Measurements from ENCODE around the gene PPL. TPM values are rescaled to one million over a fixed set of nuclear protein-coding genes. Genes with fewer than 3 reads are reported as not detected.
"Not testable (repeated sequence)": the region's sequence is repeated elsewhere in the genome, so short reads cannot be mapped to it uniquely, and the experiment has no call there.

PPL gene
- total RNA-seq, 2 experiments from 2014 or later: 0.07 TPM; not detected in 1

- Mint-ChIP-seq H3K27ac (no peak overlapping the region), H3K4me3 (no peak overlapping the region), H3K27me3 (ENCODE audit: low read depth) (no peaks in the 10 kb centered on the region), H3K4me1 (ENCODE audit: low read depth) (no peaks in the 10 kb centered on the region), H3K9me3 (no peaks in the 10 kb centered on the region), H3K36me3 (ENCODE audit: low read depth) (no peaks in the 10 kb centered on the region)
- DNase-seq: no peak
- CTCF ChIA-PET: interaction anchor here (0.5 kb wide), 1 partner anchor 530 kb away, joined by 3 read pairs; no protein-coding TSS in a partner anchor
- intact Hi-C loops (cut with micrococcal nuclease): no loop called here
Measured at GRCh38 chr16:4909825-4910224, 27.1 kb downstream of the PPL start.

GRCh38 chr16:4908854-4909401, 28.0 kb downstream of the PPL start:
- no peak for DNase-seq
- no peak overlapping the region for H3K4me3 Mint-ChIP-seq
- intact Hi-C loops (cut with micrococcal nuclease): no loop called here
- no peaks in the 10 kb centered on the region for H3K9me3 Mint-ChIP-seq
- CTCF ChIA-PET: no interaction called here
- H3K27ac Mint-ChIP-seq: no peak overlapping the region
- H3K36me3 Mint-ChIP-seq (ENCODE audit: low read depth): no peaks in the 10 kb centered on the region
- no peaks in the 10 kb centered on the region for H3K4me1 Mint-ChIP-seq (ENCODE audit: low read depth)
- H3K27me3 Mint-ChIP-seq (ENCODE audit: low read depth): peaks cover 4% of the 10 kb centered on the region

- intact Hi-C loops (cut with micrococcal nuclease): no loop called here
- H3K36me3 Mint-ChIP-seq (ENCODE audit: low read depth): no peaks in the 10 kb centered on the region
- peaks cover 6% of the 10 kb centered on the region for H3K27me3 Mint-ChIP-seq (ENCODE audit: low read depth)
- H3K4me3 Mint-ChIP-seq: no peak overlapping the region
- H3K27ac Mint-ChIP-seq: no peak overlapping the region
- CTCF ChIA-PET: no interaction called here
- no peaks in the 10 kb centered on the region for H3K4me1 Mint-ChIP-seq (ENCODE audit: low read depth)
- DNase-seq: no peak
- H3K9me3 Mint-ChIP-seq: no peaks in the 10 kb centered on the region
Measured at GRCh38 chr16:4904942-4905615, 31.9 kb downstream of the PPL start.

GRCh38 chr16:4904108-4904941, 32.6 kb downstream of the PPL start:
- intact Hi-C loops (cut with micrococcal nuclease): no loop called here
- Mint-ChIP-seq H3K4me1 (ENCODE audit: low read depth) (no peaks in the 10 kb centered on the region), H3K4me3 (no peak overlapping the region), H3K9me3 (no peaks in the 10 kb centered on the region), H3K36me3 (ENCODE audit: low read depth) (no peaks in the 10 kb centered on the region), H3K27ac (no peak overlapping the region), H3K27me3 (ENCODE audit: low read depth) (peaks cover 6% of the 10 kb centered on the region)
- CTCF ChIA-PET: no interaction called here
- no peak for DNase-seq

- H3K27me3 Mint-ChIP-seq (ENCODE audit: low read depth): peaks cover 6% of the 10 kb centered on the region
- CTCF ChIA-PET: no interaction called here
- no peak overlapping the region for H3K4me3 Mint-ChIP-seq
Measured at GRCh38 chr16:4902038-4902437, 34.9 kb downstream of the PPL start.

GRCh38 chr16:4900750-4901149, 36.2 kb downstream of the PPL start:
- DNase-seq: no peak
- Mint-ChIP-seq H3K4me1 (ENCODE audit: low read depth) (no peaks in the 10 kb centered on the region), H3K9me3 (no peaks in the 10 kb centered on the region), H3K4me3 (no peak overlapping the region), H3K27ac (no peak overlapping the region), H3K36me3 (ENCODE audit: low read depth) (no peaks in the 10 kb centered on the region), H3K27me3 (ENCODE audit: low read depth) (peaks cover 6% of the 10 kb centered on the region)
- CTCF ChIA-PET: no interaction called here
- intact Hi-C loops (cut with micrococcal nuclease): no loop called here

More at GRCh38 chr16:4902038-4902437, 34.9 kb downstream of the PPL start:
- no peaks in the 10 kb centered on the region for H3K36me3 Mint-ChIP-seq (ENCODE audit: low read depth)
- intact Hi-C loops (cut with micrococcal nuclease): no loop called here
- DNase-seq: no peak
- H3K4me1 Mint-ChIP-seq (ENCODE audit: low read depth): no peaks in the 10 kb centered on the region
- H3K9me3 Mint-ChIP-seq: no peaks in the 10 kb centered on the region
- H3K27ac Mint-ChIP-seq: no peak overlapping the region

- intact Hi-C loops (cut with micrococcal nuclease): no loop called here
- H3K4me3 Mint-ChIP-seq: no peak overlapping the region
- H3K9me3 Mint-ChIP-seq: no peaks in the 10 kb centered on the region
- H3K36me3 Mint-ChIP-seq (ENCODE audit: low read depth): no peaks in the 10 kb centered on the region
- no peaks in the 10 kb centered on the region for H3K4me1 Mint-ChIP-seq (ENCODE audit: low read depth)
- no peak overlapping the region for H3K27ac Mint-ChIP-seq
- no peak for DNase-seq
- H3K27me3 Mint-ChIP-seq (ENCODE audit: low read depth): peaks cover 6% of the 10 kb centered on the region
- CTCF ChIA-PET: interaction anchor here (0.6 to 1.6 kb wide), 2 partner anchors 56 to 268 kb away, joined by 4 to 5 read pairs; no protein-coding TSS in a partner anchor
Measured at GRCh38 chr16:4900036-4900435, 36.9 kb downstream of the PPL start.

- no peaks in the 10 kb centered on the region for H3K4me1 Mint-ChIP-seq (ENCODE audit: low read depth)
- intact Hi-C loops (cut with micrococcal nuclease): no loop called here
- no peaks in the 10 kb centered on the region for H3K36me3 Mint-ChIP-seq (ENCODE audit: low read depth)
- peaks cover 6% of the 10 kb centered on the region for H3K27me3 Mint-ChIP-seq (ENCODE audit: low read depth)
- no peak for DNase-seq
- H3K27ac Mint-ChIP-seq: no peak overlapping the region
- no peaks in the 10 kb centered on the region for H3K9me3 Mint-ChIP-seq
- CTCF ChIA-PET: interaction anchor here (0.6 to 1.6 kb wide), 2 partner anchors 57 to 267 kb away, joined by 4 to 5 read pairs; no protein-coding TSS in a partner anchor
- no peak overlapping the region for H3K4me3 Mint-ChIP-seq
Measured at GRCh38 chr16:4899474-4899846, 37.5 kb downstream of the PPL start.

- Mint-ChIP-seq H3K4me3 (no peak overlapping the region), H3K4me1 (ENCODE audit: low read depth) (no peaks in the 10 kb centered on the region), H3K27me3 (ENCODE audit: low read depth) (peaks cover 2% of the 10 kb centered on the region), H3K36me3 (ENCODE audit: low read depth) (no peaks in the 10 kb centered on the region), H3K9me3 (no peaks in the 10 kb centered on the region), H3K27ac (no peak overlapping the region)
- no peak for DNase-seq
- intact Hi-C loops (cut with micrococcal nuclease): no loop called here
- CTCF ChIA-PET: interaction anchor here (1.6 kb wide), 1 partner anchor 57 kb away, joined by 5 read pairs; no protein-coding TSS in a partner anchor
Measured at GRCh38 chr16:4898811-4899473, 38.0 kb downstream of the PPL start.

- no peaks in the 10 kb centered on the region for H3K27me3 Mint-ChIP-seq (ENCODE audit: low read depth)
- H3K4me3 Mint-ChIP-seq: no peak overlapping the region
- intact Hi-C loops (cut with micrococcal nuclease): no loop called here
- no peaks in the 10 kb centered on the region for H3K9me3 Mint-ChIP-seq
- no peak overlapping the region for H3K27ac Mint-ChIP-seq
- no peaks in the 10 kb centered on the region for H3K4me1 Mint-ChIP-seq (ENCODE audit: low read depth)
- no peak for DNase-seq
- CTCF ChIA-PET: no interaction called here
- no peaks in the 10 kb centered on the region for H3K36me3 Mint-ChIP-seq (ENCODE audit: low read depth)
Measured at GRCh38 chr16:4897328-4897727, 39.6 kb downstream of the PPL start.

- CTCF ChIA-PET: interaction anchor here (1.6 kb wide), 1 partner anchor 59 kb away, joined by 5 read pairs; no protein-coding TSS in a partner anchor
- DNase-seq; intact Hi-C loops (cut with micrococcal nuclease); H3K36me3 Mint-ChIP-seq (ENCODE audit: low read depth); H3K27ac Mint-ChIP-seq; H3K27me3 Mint-ChIP-seq (ENCODE audit: low read depth); H3K4me1 Mint-ChIP-seq (ENCODE audit: low read depth); H3K9me3 Mint-ChIP-seq; H3K4me3 Mint-ChIP-seq: not testable (repeated sequence)
Measured at GRCh38 chr16:4896761-4897160, 40.2 kb downstream of the PPL start.

GRCh38 chr16:4895366-4895765, 41.6 kb downstream of the PPL start:
- CTCF ChIA-PET: interaction anchor here (1.6 kb wide), 1 partner anchor 61 kb away, joined by 5 read pairs; no protein-coding TSS in a partner anchor
- Mint-ChIP-seq H3K4me1 (ENCODE audit: low read depth) (no peaks in the 10 kb centered on the region), H3K36me3 (ENCODE audit: low read depth) (no peaks in the 10 kb centered on the region), H3K27me3 (ENCODE audit: low read depth) (no peaks in the 10 kb centered on the region), H3K27ac (no peak overlapping the region), H3K4me3 (no peak overlapping the region), H3K9me3 (no peaks in the 10 kb centered on the region)
- intact Hi-C loops (cut with micrococcal nuclease): no loop called here
- no peak for DNase-seq
